Measurements from ENCODE around the gene SELENOI.

DNA sequence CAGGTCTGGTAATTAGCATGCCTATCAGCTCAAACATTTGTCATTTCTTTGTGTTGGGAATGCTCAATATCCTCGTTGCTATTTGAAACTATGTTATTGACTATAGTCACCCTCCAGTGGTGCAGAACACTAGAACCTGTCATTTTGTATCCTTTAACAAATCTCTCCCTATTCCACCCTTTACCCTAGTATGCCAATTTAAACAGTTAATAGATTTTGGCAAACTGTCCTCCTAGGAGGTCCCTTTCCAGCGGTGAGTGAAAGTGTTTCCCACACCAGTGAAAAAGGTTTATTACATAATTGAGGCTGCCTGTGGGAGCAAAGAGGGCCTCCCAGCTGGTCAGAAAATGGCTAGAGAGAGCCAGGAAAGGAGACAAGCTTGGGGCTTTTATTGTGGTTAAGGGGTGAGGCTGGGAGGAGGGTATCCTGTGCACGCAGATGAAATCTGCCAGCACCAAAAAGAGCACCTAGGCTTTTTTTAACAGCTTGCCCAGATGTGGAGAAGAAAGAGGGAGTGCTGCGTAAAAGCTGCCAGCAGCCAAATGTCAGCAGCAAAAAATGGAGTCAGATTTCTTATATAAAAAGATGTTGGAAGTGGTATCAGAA lies 53.9 kb downstream of the SELENOI start:
- TF ChIP-seq, protein P1, sequence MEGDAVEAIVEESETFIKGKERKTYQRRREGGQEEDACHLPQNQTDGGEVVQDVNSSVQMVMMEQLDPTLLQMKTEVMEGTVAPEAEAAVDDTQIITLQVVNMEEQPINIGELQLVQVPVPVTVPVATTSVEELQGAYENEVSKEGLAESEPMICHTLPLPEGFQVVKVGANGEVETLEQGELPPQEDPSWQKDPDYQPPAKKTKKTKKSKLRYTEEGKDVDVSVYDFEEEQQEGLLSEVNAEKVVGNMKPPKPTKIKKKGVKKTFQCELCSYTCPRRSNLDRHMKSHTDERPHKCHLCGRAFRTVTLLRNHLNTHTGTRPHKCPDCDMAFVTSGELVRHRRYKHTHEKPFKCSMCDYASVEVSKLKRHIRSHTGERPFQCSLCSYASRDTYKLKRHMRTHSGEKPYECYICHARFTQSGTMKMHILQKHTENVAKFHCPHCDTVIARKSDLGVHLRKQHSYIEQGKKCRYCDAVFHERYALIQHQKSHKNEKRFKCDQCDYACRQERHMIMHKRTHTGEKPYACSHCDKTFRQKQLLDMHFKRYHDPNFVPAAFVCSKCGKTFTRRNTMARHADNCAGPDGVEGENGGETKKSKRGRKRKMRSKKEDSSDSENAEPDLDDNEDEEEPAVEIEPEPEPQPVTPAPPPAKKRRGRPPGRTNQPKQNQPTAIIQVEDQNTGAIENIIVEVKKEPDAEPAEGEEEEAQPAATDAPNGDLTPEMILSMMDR (IDR thresholded peaks at IDR 0.05) = no peak
- TF ChIP-seq ZFX (IDR thresholded peaks at IDR 0.05; ENCODE audit: borderline replicate concordance) = no peak

All from 22Rv1 (cell line).